ENCODE measurements around the gene EXOSC7.
"Not testable (repeated sequence)": the region's sequence is repeated elsewhere in the genome, so short reads cannot be mapped to it uniquely, and the experiment has no call there.

EXOSC7 gene

DNA sequence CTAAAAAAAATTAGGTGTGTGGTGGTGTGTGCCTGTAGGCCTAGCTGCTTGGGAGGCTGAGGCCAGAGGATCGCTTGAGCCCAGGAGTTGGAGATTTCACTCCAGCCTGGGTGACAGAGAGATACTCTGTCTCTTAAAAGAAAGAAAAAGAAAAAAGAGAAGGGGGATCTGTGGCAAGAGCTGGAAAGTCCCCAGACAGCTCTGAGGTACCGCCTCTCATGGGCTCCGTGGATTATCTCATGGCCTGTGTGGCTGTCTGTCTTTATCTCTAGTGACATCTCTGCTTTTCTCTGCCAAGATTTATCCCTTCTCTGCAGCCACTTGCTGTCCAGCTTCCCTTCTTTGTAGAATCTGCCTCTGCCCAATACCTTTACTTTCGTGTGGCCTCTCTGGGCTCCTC, 5.7 kb downstream of the EXOSC7 start:
- Histone ChIP-seq H3K4me3 (ENCODE audit: low read depth, low read length) (no peak overlapping the region), H3K4me1 (ENCODE audit: control insufficient read depth, insufficient read depth, low read length, unreplicated experiment) (peaks cover 12% of the 10 kb centered on the region), H3K27me3 (ENCODE audit: insufficient read depth, low read length) (no peaks in the 10 kb centered on the region), H3K27ac (ENCODE audit: low read depth, low read length) (no peak overlapping the region), H3K36me3 (ENCODE audit: insufficient read depth, low read length) (no peaks in the 10 kb centered on the region), H3K79me2 (ENCODE audit: control insufficient read depth, insufficient read depth, low read length, unreplicated experiment) (peaks cover 82% of the 10 kb centered on the region), H2AFZ (ENCODE audit: low read length, unreplicated experiment) (no peak overlapping the region)

DNA sequence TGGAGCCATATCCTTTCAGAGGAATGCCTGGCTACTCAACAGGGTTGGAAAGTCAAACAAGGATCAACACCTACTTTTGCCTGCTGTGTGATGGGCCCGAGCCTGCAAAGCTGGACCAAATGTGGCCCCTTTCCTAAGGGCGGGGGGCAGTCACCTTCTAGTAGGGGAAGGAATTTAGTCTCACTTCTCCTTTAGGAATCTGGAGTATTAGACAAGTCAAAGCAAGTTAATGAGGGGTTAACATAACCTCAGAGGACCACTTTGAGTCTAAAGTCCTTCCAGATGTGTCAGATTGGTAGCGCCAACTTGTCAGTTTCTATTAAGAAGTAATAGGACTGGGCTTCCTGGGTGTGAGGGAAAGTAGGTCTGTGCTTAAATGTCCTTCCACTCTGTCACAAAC, 6.8 kb downstream of the EXOSC7 start:
- Histone ChIP-seq H3K27ac (ENCODE audit: low read depth, low read length) (no peak overlapping the region), H3K79me2 (ENCODE audit: control insufficient read depth, insufficient read depth, low read length, unreplicated experiment) (peaks cover 73% of the 10 kb centered on the region), H2AFZ (ENCODE audit: low read length, unreplicated experiment) (no peak overlapping the region), H3K4me1 (ENCODE audit: control insufficient read depth, insufficient read depth, low read length, unreplicated experiment) (peaks cover 5% of the 10 kb centered on the region), H3K27me3 (ENCODE audit: insufficient read depth, low read length) (no peaks in the 10 kb centered on the region), H3K4me3 (ENCODE audit: low read depth, low read length) (no peak overlapping the region), H3K36me3 (ENCODE audit: insufficient read depth, low read length) (no peaks in the 10 kb centered on the region)

DNA sequence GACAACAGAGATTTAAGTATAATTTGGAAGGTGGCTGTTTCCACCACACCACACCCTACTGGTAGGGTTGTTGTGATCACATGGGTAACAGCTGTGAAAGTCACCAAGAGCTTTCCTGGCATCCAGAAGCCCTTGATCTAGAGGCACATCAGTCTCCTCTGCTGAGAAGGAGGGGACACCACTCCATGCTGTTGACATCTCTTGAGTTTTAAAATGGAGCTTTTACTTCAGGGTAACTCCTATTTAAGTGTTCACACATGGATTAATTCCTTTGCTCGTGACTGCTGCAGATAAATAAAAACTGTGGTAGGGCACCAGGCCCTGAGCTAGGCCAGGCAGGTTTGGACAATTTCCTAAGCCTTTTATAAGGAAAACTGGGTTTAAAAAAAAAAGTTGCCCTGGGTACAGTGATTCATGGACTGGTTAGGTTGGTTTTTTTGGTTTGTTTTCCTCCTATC, 7.5 kb downstream of the EXOSC7 start:
- H2AFZ ChIP-seq (ENCODE audit: low read length, unreplicated experiment): no peak overlapping the region
- no peaks in the 10 kb centered on the region for H3K36me3 ChIP-seq (ENCODE audit: insufficient read depth, low read length)
- H3K4me1 ChIP-seq (ENCODE audit: control insufficient read depth, insufficient read depth, low read length, unreplicated experiment): peaks cover 3% of the 10 kb centered on the region
- no peak overlapping the region for H3K4me3 ChIP-seq (ENCODE audit: low read depth, low read length)
- peaks cover 71% of the 10 kb centered on the region for H3K79me2 ChIP-seq (ENCODE audit: control insufficient read depth, insufficient read depth, low read length, unreplicated experiment)
- no peaks in the 10 kb centered on the region for H3K27me3 ChIP-seq (ENCODE audit: insufficient read depth, low read length)
- H3K27ac ChIP-seq (ENCODE audit: low read depth, low read length): no peak overlapping the region

DNA sequence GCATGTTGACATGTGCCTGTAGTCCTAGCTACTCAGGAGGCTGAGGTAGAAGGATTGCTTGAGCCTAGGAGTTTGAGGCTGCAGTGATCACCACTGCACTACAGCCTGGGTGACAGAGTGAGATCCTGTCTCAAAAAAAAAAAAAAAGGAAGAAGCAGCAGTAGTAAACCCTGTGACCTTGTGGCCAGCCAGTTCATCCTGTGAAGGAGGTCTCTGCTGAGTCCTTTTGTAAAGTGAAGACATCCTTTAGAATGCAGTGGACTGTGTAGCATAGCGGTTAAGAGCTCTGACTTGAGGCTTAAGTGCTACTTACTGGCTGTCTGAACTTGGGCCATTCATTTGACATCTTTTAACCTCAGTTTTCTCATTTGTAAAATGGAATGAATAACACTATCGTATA, 8.3 kb downstream of the EXOSC7 start:
- H3K4me1 ChIP-seq (ENCODE audit: control insufficient read depth, insufficient read depth, low read length, unreplicated experiment): peaks cover 3% of the 10 kb centered on the region
- H2AFZ ChIP-seq (ENCODE audit: low read length, unreplicated experiment): no peak overlapping the region
- H3K4me3 ChIP-seq (ENCODE audit: low read depth, low read length): no peak overlapping the region
- H3K27me3 ChIP-seq (ENCODE audit: insufficient read depth, low read length): no peaks in the 10 kb centered on the region
- peaks cover 71% of the 10 kb centered on the region for H3K79me2 ChIP-seq (ENCODE audit: control insufficient read depth, insufficient read depth, low read length, unreplicated experiment)
- no peak overlapping the region for H3K27ac ChIP-seq (ENCODE audit: low read depth, low read length)
- H3K36me3 ChIP-seq (ENCODE audit: insufficient read depth, low read length): no peaks in the 10 kb centered on the region

DNA sequence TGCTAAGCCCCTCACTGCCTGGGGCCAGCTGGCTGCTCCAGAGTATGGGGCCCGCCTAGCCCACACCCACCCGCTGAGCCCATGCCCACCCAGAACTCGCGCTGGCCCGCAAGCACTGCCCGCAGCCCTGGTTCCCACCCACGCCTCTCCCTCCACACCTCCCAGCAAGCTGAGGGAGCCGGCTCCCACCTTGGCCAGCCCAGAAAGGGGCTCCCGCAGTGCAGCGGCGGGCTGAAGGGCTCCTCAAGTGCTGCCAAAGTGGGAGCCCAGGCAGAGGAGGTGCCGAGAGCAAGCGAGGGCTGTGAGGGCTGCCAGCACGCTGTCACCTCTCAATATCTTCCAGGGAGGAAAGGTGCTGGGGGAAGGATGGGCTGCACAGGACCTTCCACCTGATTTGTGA, 10.3 kb downstream of the EXOSC7 start:
- not testable (repeated sequence) for H2AFZ ChIP-seq (ENCODE audit: low read length, unreplicated experiment); H3K36me3 ChIP-seq (ENCODE audit: insufficient read depth, low read length)
- peaks cover 59% of the 10 kb centered on the region for H3K79me2 ChIP-seq (ENCODE audit: control insufficient read depth, insufficient read depth, low read length, unreplicated experiment)

DNA sequence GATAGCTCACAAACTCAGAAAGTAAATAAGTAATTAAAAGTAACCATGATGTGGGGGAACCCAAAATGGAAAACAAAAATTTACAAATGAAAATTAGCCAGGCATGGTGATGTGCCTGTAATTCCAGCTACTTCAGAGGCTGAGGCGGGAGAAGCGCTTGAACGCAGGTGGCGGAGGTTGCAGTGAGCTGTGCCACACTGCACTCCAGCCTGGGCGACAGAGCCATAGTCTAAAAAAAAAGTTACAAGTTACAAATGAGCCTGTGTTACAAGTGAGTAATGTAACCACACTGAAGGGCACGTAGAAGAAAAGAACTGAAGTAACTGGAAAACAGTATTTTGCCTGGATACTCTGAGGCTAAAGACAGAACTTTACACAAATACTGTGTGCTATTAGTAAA, 11.3 kb downstream of the EXOSC7 start:
- Histone ChIP-seq H3K36me3 (ENCODE audit: insufficient read depth, low read length) (no peaks in the 10 kb centered on the region; the same call in 1 of the 2 replicates), H3K4me3 (ENCODE audit: low read depth, low read length) (no peak overlapping the region), H3K27ac (ENCODE audit: low read depth, low read length) (no peak overlapping the region), H2AFZ (ENCODE audit: low read length, unreplicated experiment) (no peak overlapping the region), H3K4me1 (ENCODE audit: control insufficient read depth, insufficient read depth, low read length, unreplicated experiment) (peaks cover 2% of the 10 kb centered on the region), H3K79me2 (ENCODE audit: control insufficient read depth, insufficient read depth, low read length, unreplicated experiment) (peaks cover 49% of the 10 kb centered on the region), H3K27me3 (ENCODE audit: insufficient read depth, low read length) (no peaks in the 10 kb centered on the region)

More for the DNA sequence above, 10.3 kb downstream of the EXOSC7 start:
- not testable (repeated sequence) for H3K27ac ChIP-seq (ENCODE audit: low read depth, low read length); H3K4me1 ChIP-seq (ENCODE audit: control insufficient read depth, insufficient read depth, low read length, unreplicated experiment); H3K27me3 ChIP-seq (ENCODE audit: insufficient read depth, low read length); H3K4me3 ChIP-seq (ENCODE audit: low read depth, low read length)

DNA sequence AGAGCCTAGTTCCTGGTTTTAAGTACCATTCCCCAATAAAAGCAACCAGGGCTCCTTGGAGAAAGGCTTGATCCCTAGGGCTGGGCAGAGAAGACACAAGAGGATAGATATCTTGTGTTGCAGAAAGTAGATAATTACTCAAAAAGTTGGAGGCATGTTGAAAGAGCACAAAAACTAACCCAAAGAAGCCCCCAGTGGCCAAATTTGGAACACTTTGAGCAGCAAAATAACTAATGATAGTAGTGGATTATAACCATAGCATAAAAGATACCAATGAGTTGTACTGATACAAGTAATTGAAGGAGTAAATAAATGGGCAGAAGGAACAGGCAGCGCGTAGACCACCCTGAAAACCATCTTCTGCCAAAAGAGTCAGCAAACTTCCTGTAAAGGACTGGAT, 12.0 kb downstream of the EXOSC7 start:
- Histone ChIP-seq H2AFZ (ENCODE audit: low read length, unreplicated experiment) (no peak overlapping the region), H3K4me3 (ENCODE audit: low read depth, low read length) (no peak overlapping the region), H3K79me2 (ENCODE audit: control insufficient read depth, insufficient read depth, low read length, unreplicated experiment) (peaks cover 42% of the 10 kb centered on the region), H3K27me3 (ENCODE audit: insufficient read depth, low read length) (no peaks in the 10 kb centered on the region), H3K36me3 (ENCODE audit: insufficient read depth, low read length) (no peaks in the 10 kb centered on the region; the same call in 1 of the 2 replicates), H3K27ac (ENCODE audit: low read depth, low read length) (no peak overlapping the region), H3K4me1 (ENCODE audit: control insufficient read depth, insufficient read depth, low read length, unreplicated experiment) (peaks cover 10% of the 10 kb centered on the region)

DNA sequence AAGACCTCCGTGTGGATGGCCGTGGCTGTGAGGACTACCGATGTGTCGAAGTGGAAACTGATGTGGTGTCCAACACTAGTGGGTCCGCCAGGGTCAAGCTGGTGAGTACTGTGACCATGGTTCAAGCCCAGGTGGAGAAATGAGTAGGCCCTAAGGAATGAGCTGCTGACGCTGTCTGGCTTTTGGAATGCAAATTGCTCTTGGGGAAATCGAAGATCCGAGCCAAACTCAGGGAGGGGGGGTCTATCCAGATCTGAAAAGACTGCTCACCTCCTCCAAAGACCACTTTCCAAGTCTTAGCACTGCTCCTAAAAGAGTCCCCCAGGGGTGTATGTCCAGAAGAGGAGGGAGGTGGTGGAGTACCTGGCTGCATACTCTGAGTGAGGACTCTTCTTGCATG, 13.1 kb downstream of the EXOSC7 start:
- Histone ChIP-seq H3K27me3 (ENCODE audit: insufficient read depth, low read length) (no peaks in the 10 kb centered on the region), H3K4me1 (ENCODE audit: control insufficient read depth, insufficient read depth, low read length, unreplicated experiment) (peaks cover 20% of the 10 kb centered on the region), H3K27ac (ENCODE audit: low read depth, low read length) (no peak overlapping the region), H3K36me3 (ENCODE audit: insufficient read depth, low read length) (no peaks in the 10 kb centered on the region; the same call in 1 of the 2 replicates), H3K79me2 (ENCODE audit: control insufficient read depth, insufficient read depth, low read length, unreplicated experiment) (peaks cover 31% of the 10 kb centered on the region), H3K4me3 (ENCODE audit: low read depth, low read length) (no peak overlapping the region), H2AFZ (ENCODE audit: low read length, unreplicated experiment) (no peak overlapping the region)

DNA sequence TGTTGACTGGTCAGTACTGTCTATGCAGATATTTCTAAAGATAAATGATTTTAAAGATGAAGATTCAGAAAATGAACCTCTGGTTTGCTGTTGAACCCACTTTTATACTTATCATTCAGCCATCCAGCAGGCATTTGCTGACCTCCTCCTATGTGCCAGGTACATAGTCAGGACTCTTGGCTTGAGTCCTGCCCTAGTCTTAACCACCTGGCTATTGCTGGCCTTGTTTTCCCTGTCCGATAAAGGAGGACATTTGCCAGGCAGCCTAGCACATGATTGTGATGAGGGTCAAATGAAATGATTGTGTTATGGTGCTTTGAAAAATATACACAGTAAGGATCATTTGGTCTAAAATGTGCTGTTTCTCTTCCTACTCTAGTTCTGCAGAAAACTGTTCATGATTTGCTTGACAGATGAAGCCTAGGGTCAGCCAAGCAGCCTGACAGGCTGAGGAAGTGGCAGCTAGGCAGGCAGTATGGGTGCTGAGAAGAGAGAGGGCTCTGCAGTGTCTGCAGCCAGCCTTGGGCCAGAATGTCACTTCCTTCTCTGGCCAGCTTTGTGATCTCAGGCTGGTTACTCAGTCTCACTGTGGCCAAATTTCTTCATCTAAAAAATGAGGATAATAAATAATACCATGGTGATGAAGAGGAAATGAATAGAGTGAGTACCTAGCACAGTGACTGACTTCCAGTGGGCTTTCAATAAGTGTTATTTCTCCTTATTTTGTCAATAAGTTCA, 13.8 kb downstream of the EXOSC7 start:
- Histone ChIP-seq H2AFZ (ENCODE audit: low read length, unreplicated experiment) (no peak overlapping the region), H3K36me3 (ENCODE audit: insufficient read depth, low read length) (no peaks in the 10 kb centered on the region; the same call in 1 of the 2 replicates), H3K79me2 (ENCODE audit: control insufficient read depth, insufficient read depth, low read length, unreplicated experiment) (peaks cover 30% of the 10 kb centered on the region)

DNA sequence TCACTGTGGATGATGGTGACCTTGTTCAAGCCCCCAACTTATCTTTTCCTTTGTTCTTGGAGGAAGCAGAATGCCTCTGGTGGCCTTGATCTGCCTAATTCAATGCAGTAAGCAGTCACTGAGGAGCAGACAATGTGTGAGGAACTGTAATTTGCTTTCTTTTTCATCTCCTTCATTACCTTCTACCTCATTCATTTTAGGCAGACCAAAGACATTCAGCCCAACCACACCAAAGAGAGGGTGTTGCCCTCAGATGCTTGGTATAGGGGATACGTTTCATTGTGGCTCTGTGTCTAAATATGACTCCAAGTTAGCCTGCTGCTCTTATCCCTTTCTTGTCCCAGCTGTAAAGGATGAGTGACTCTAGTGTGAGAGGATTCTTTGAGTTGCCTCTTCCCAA, 15.3 kb downstream of the EXOSC7 start:
- no peaks in the 10 kb centered on the region; the same call in 1 of the 2 replicates for H3K36me3 ChIP-seq (ENCODE audit: insufficient read depth, low read length)
- H3K4me1 ChIP-seq (ENCODE audit: control insufficient read depth, insufficient read depth, low read length, unreplicated experiment): peaks cover 41% of the 10 kb centered on the region
- H3K27me3 ChIP-seq (ENCODE audit: insufficient read depth, low read length): no peaks in the 10 kb centered on the region
- H3K4me3 ChIP-seq (ENCODE audit: low read depth, low read length): no peak overlapping the region
- H3K27ac ChIP-seq (ENCODE audit: low read depth, low read length): no peak overlapping the region
- H3K79me2 ChIP-seq (ENCODE audit: control insufficient read depth, insufficient read depth, low read length, unreplicated experiment): peaks cover 31% of the 10 kb centered on the region
- H2AFZ ChIP-seq (ENCODE audit: low read length, unreplicated experiment): no peak overlapping the region

More for the DNA sequence above, 13.8 kb downstream of the EXOSC7 start:
- H3K4me3 ChIP-seq (ENCODE audit: low read depth, low read length): no peak overlapping the region
- no peaks in the 10 kb centered on the region for H3K27me3 ChIP-seq (ENCODE audit: insufficient read depth, low read length)
- peaks cover 27% of the 10 kb centered on the region for H3K4me1 ChIP-seq (ENCODE audit: control insufficient read depth, insufficient read depth, low read length, unreplicated experiment)
- H3K27ac ChIP-seq (ENCODE audit: low read depth, low read length): no peak overlapping the region

Measured in ACC112 (cell line).